Stimulated activated CD4-positive, alpha-beta T cell treated with anti-CD3 and anti-CD28 coated beads, Interleukin-15, amount 100 ng/mL, for 48 hours (primary cell): Measurements from ENCODE around the gene KCNC2.

ENCODE experiments used
- DNase-seq, 2 donors: peaks; one replicate each; pipeline ENCODE4 v3.0.0-alpha.2; 2020; ENCODE audit warnings: low read depth in 2 of 2

KCNC2 gene

DNA sequence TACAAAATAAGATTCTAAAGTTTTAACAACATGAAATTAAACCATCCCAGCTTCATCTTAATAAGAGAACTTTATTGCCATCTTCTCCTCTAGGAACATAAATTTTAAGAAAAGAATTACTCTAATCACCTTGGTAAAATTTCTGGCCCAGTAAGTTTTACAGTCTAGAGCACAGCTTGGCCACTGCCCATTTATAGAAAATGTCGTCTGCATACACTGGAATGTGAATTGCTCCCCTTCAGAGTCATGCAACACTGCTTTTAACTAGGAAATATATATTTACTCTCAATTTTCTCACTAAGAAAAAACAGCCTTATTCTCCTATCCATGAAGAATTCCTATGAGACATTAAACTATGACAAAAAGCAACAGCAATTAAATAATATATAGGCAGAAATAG lies 48.2 kb downstream of the KCNC2 start:
- DNase-seq: no peak

DNA sequence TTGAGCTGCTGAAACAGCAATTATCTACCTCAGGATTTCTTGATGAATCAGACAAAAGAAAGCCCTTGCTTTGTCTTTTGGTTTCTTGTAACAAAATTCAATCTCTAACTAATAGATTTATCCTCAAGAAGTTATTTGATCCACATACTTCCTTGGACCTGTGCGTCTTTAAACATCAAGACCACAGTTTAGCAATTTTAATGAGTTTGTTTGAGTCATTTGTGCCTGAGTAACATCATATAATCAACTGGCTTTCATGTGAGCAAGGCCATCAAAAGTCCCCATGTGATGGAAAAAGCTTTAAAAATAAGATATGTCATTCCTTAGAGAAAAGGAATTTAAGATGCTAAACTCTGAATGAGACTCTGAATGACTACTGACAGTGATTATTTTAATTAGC lies 52.3 kb downstream of the KCNC2 start:
- DNase-seq: no peak

DNA sequence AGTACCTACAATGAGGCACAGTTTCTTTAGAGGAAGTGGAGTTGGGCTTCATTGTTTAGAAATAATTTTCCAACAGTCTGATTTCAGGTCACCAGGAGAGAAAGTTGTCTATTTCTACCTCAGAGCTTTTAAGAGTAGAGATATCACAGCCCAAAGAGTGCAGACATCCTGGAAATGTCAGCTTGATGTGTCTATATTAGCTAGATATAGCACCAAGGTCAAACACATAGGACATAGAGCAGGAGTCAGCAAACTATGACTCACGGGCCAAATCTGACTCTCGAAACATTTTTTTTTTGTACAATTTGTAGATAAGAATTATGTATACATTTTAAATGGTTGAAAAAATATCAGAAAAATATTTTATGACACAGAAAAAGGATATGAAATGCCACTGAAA lies 53.7 kb downstream of the KCNC2 start:
- no peak for DNase-seq

DNA sequence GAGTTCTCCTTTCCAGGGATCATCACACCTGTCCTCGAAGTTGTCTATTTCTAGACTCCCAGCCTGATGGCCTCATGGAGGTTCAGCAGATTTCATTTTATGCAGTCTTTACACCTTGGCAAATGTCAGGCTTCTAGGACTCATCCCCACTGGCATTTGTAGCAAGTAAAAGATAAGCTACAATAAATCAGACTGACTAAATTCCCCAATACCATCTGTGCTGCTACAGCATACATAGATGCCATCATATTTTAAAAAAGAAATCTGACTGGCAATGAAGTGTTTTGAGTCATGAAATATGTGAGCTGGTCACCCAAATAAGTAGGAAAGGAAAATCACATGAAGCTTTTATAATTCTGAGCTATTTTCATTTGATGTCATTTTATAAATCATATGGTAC lies 55.3 kb downstream of the KCNC2 start:
- no peak for DNase-seq

DNA sequence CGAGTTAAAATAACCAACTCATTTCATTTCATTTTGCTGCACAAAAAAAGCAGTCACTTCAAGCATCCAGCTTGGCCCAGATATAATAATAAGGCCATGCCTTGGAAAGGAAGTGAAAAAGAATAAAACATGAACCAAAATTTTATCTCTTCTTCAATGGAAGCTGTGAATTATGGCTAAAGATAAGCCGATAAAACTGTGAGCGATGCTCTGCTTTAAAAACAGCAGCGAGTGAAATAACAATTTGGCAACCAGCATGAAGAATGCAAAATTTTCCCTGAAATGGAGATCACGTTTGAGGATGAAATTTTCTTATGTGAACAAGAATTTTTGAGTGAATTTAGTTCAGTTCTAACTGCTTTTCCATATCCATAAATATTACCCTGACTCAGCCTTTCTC lies 70.4 kb downstream of the KCNC2 start:
- DNase-seq: no peak

DNA sequence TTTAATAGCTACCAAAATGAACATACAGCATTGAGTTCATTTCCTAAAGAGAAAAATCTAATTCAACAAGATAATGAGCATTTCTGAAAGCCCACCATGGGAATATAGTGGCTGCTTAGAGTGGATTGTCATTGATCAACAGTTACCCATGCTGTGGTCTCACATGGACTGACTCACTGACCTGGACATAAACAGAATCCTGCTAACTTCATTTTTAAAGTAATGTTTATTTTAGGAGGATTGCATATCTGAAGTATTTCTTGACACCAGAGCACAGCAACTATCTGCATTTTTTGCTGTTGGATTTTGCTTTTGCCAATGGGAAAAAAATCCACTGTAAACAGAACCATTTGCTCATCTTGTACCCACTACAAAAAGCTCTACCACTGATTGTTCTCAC lies 71.7 kb downstream of the KCNC2 start:
- DNase-seq: no peak

DNA sequence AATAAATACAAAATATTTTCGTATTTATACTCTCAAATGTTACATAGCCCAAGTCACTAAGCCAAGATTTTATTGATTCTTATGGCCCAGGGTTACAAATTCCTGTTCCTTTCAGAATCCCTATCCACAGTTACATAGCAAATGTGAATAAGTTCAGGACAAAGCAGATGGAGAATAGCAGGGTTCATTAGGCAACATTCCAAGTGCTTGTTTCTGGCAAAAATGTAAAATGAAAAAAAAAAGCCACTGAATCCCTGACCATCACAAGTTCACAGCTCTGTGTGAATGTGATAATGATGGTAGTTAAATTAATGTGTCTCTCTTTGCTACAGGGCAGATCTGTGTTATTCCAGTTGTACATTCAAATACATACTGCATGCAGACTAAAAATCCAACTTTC lies 74.6 kb downstream of the KCNC2 start:
- DNase-seq: no peak

DNA sequence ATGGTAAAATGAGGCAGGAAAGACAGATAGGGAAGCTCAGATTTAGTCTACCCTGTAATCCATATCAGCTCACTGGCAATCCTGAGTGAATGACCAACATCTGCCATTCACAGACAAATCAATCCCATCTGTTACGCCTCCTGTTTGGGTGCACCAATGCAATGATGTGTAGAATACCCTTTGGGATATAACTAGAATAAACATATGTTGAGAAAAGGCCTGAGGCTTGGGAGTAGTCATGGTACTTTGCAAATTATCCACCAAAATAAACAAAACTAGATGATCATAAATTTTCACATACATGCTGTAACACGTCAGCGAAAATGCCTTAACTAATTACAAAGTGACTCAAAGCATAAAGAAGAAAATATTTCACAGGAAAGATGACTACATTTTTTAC lies 78.8 kb downstream of the KCNC2 start:
- DNase-seq: no peak

DNA sequence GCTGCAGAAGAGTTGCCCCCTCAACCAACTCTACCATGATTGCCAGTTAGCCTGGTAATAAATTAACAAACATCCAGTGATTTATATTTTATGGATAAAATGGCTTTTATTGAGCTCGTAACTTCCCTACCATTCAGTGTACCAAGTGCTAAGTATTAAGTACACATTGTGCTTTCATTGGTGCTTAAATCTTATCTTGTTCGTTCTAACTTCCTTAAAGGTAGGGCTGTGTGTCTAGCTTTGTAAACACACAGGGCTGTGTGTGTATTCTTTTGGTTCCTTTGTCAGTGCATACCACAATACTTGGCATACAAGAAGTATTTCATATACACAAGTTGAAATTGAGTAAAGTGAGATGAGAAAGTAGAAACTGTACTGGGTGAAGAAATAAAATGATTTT lies 80.4 kb downstream of the KCNC2 start:
- no peak for DNase-seq

DNA sequence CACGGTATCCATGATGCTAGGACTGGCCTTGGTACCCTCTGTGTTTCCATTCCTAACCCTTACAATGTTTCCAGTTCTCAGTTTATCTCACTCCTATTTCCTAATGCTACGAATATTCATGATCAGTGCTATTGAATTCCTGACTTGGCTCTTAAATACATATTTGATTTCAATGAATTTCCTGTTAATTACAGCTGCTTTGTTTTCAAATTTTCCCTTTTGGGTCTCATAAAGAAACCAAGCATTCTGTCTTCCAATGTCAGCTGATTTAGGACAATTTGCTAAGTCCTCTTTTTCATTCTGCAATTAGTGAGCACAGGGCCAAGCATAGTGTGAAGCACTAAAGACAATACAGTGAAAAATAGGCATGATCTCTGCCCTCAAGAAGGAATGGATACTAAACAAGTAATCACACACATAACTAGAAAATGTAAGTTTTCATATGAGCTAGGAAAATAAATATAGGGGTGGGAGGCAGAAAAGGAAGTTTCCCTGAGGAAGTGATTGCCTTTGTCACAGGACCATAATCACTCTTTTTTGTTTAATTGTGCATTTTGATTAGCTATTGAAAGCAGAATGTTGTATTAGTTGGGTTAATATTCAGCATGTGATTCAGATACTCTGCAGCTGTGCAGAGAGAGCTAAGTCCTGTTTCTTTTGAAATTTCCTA lies 88.5 kb downstream of the KCNC2 start:
- DNase-seq: no peak

DNA sequence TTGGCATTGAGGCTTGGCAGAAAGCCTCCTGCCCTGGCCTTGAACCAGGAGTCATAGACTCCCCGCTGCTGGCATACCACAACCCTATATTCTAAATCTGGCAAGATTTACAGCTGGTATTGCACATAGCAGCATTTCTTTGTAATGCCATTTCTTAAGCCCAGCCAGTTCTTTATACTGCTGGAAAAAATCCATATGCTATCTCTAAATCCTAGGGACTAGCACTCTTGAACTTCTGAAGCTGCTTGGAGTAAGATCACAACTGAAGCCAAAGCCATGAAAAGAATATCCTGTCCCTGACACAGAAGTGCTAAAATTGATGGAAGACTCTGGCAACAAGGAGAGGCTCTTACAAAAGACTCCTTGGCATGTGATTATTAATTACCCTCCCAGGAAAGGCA lies 89.3 kb downstream of the KCNC2 start:
- no peak for DNase-seq

DNA sequence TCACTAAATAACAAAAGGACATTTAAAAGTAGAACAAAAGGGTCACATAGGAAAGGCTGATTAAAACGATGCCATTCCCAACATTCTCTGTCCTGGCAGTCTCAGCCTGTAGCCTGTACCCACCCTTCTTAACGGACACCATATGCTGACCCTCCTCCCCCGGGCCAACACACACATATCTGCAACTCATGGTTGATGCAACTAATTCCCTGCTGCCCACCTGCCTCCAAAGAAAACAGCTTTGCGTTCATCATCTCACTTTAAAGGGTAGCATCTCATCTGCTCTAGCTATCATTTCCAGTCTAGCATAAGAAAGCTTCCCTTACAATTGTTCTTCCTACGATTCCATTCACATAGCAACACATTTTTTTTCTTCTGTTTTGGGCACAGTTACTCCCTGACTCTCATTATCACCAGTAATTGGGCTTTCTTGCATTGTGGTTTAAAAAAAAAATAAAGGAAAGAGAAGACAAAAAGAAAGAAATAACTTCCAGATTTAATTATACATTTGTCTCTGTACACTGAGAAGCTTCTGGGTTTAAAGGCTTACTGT lies 92.9 kb downstream of the KCNC2 start:
- no peak for DNase-seq

DNA sequence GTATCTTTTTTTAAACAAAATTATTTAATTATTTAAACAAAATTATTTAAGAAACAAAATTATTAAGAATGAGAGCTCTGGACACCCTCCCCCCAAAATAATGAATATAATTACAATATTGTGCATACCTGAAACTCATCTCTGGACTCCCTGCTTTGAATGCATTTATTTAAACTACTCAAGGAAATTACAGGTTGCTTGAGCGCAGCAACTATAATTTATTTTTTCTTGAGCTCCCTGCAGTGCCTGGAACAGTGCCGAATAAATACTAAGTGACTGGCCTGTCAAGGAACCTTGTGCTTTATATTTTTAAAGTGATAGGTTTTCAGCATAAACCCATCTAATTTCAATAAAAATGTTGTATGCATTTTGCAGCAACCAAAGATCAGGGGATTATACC lies 93.9 kb downstream of the KCNC2 start:
- DNase-seq: no peak

DNA sequence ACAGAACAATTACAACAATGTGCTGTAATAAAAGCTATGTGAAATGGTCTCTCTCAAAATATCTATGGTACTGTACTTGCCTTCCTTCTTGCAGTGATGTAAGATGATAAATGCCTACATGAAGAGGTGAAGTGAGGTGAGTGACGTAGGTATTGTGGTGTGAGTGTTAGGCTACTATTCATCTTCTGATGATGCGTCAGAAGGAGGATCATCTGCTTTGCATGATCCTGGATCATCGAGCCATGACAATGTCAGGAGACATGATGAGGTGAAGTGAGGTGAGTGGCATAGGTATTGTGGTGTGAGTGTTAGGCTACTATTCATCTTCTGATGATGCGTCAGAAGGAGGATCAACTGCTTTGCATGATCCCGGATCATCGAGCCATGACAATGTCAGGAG lies 105.8 kb downstream of the KCNC2 start:
- no peak for DNase-seq

DNA sequence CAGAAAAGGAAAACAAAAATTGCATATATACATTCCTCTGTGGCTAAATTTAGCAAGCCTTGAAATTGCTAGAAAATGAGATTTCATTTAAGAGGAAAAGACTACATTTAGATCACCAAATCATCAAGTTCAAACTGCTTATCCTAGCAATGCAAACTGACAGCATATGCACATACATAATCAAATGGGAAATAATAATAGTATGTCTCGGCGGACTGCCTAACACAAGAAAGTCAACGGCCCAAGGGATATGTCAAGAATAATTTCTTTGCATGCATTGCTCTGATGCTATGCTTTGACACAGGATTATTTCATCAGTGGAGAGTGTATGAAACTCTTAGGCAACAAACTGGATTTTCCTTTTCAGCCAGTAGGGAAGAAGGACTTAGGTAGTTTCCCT lies 107.9 kb downstream of the KCNC2 start:
- DNase-seq: no peak

DNA sequence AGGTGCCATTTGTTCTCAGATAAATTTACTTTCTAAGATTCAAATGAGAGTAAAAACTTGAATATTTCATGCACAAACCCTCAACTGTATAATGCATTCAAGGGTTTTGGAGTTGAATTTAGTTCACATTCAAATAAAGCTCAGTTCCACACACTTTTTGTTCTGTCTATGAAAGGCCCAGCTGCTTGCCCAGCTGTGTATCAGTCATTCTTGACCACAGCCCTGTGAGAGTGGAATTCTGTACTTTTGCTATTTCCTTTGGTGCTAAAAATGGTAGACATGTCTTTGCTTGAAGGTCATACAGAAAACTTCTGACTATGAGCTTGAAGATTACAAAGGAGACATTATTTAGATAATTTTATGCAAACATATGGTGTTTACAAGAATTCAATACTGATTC lies 110.4 kb downstream of the KCNC2 start:
- DNase-seq: no peak

DNA sequence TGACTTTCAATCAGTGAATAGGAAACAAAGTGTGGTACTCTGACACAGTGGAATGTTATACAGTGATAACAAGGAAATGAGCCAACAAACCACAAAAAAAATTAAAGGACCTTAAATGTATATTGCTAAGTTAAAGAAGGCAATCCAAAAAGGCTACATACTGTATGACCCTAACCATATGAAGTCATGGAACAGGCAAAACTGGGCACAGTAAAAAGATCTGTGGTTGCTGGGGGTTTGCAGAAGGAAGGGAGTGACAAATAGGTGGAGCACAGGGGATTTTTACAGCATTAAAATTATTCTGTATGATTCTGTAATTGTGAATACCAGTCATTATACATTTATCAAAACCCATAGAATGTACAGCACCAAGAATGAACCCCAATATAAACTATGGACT lies 112.6 kb downstream of the KCNC2 start:
- no peak for DNase-seq

DNA sequence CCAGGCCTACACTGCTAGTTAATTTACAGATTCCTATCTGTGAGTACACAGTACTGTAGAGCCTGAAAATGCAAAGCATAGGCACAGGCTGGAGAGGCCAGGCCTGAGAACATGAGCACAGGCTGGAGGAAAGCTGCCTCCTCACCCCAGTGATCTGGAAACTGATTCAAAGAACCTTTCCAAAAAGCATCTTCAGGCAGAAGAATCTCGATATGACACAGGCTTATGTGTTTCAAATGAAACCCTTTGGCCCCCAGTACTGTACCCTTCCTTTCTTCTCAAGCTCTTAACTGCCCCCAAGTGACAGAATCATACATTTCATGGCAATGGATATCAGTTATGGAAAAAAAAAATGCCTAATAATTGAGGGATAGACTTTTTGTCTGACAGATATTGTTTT lies 122.0 kb downstream of the KCNC2 start:
- no peak for DNase-seq

DNA sequence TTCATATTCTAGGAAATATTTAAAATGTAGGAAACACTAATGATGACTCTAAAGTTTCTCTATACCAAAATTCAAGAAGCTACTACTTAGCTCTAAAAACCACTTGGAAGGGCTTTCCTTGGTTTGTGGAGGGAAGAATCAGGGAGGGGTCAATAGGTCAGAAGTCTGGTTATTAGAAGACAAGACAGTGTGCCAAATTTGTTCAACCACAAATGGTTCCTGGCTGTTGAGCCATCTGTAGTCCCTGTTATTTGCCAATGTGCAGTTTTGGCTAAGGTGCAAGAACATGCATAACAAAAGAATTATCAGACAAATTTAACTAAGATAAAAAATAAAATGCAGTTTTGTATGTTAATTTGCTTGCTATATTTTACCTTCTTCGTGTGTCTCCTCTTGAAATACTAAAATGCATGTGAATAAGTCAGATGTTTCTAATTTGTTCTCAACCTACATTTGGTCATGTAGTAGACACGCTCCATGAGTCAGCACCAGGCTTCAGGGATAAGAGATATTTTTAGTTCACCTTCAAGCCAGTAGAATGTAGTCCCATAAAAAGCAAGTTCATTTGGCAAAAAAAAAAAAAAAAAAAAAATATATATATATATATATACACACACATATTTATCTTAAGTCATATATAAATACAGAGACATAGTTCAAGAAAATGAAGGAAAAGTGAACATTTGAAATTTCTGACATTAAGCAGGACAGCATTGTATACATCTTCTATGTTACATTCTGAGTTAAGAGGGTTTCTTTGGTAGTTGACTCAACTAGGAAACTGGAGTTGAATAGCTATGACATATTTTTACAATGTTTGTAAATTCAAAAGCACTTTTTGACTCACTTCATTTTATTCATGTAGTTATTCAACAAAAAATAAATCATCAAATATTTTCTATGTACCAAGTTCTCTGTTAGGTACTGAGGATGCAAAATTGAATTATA lies 123.3 kb downstream of the KCNC2 start:
- DNase-seq: no peak

DNA sequence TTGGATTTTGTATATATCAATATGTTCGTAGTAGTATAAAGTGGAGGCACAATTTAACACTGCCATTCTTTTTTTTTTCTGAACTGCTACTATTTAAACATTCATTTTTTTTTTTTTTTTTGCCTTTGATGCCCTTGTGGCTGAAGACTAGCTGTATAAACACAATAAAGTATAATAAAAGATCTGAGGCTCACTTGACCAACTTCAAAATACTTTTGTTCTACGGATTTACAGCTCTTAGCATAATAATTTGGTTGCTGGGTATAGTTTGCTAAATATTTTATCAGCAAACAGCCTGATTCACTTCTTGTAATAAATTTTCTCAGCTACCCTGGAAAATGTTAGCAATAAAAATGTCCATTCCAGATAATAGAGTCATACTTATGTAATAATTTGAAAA lies 128.3 kb downstream of the KCNC2 start:
- DNase-seq: no peak

DNA sequence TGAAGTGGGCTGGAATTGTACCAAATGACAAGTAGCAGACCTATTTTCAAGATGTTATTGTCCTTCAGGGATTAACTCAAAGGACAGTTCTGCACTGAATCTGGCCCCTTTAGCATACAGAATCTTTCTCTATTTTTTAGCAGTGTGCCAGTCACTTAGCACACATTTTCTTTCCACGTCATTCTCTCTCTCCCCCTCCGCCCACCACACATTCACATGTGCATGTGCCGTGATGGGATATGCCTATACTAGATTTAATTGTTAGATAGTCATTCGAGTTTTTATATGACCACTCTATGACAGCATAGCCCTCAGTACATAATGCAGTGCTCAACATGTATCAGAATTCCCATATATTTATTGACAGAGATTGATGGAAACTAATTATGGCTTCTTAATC lies 129.1 kb downstream of the KCNC2 start:
- no peak for DNase-seq

DNA sequence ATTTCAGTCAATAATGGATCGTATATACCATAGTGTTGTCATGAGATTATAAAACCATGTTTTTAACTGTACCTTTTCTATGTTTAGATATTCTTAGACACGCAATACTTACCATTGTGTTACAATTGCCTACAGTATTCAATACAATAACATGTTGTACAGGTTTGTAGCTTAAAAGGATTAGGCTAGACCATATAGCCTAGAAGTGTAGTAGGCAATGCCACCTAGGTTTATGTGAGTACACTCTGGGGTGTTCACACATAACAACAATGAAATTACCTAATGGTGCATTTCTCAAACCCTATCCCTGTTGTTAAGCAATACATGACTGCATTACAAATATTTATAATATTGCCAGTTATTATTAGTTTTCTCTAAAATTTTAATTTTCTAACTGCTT lies 144.2 kb downstream of the KCNC2 start:
- no peak for DNase-seq

DNA sequence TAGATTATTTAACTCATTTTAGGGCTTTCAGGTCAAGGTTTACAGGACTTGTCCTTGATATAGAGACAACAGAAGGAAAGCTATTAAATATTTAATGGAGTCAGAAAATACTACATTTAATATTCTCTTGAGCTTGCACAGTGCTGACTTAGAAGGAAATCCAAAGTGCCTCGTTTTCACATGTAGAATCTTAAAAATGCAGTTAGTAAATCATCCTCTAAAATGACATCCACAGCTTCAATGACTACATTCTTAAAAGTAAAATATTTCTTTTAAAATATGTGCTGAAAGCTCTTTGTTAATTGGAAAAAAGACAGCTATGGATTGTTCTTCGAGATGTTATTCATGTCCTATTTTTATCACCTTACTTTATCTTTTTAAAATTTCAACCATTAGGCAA lies 146.9 kb downstream of the KCNC2 start:
- no peak for DNase-seq
